ENCODE data around the gene SNX13. TPM values are rescaled to one million over a fixed set of nuclear protein-coding genes. Genes with fewer than 3 reads are reported as not detected.

Gene SNX13
- total and polyA plus RNA-seq, 9 of the 15 experiments (the other 6 are each of a cell fraction or from before 2014, with no cell fraction given) = 5.6 to 33.2 (median 25.4) TPM

GRCh38 chr7:17939606-17940301 is 540 bp downstream of the SNX13 start (continued):
- TF ChIP-seq ZFP36 (IDR thresholded peaks at IDR 0.05; ENCODE audit: low read depth, low read length, partially characterized antibody) = no peak
- no peak for TF ChIP-seq HNRNPLL (IDR thresholded peaks at IDR 0.05; ENCODE audit: low read depth, low read length, poor library complexity, severe bottlenecking)
- no peak for TF ChIP-seq FOXP1 (CRISPR knock-in tag; IDR thresholded peaks at IDR 0.05)
- TF ChIP-seq RBM25 (IDR thresholded peaks at IDR 0.05; ENCODE audit: low read depth, low read length, severe bottlenecking) = no peak
- no peak for TF ChIP-seq TCF7L2 (IDR thresholded peaks at IDR 0.05; ENCODE audit: low read depth, low read length)
- TF ChIP-seq E2F8 (IDR thresholded peaks at IDR 0.05; ENCODE audit: low read depth, partially characterized antibody) = no peak
- 0 out of 2 replicates have a peak, but pooled peaks have one; percentile 42 for TF ChIP-seq ZNF76 (CRISPR knock-in tag; IDR thresholded peaks at IDR 0.05; ENCODE audit: borderline replicate concordance)
- no peak for TF ChIP-seq NELFE (IDR thresholded peaks at IDR 0.05; ENCODE audit: insufficient read depth, insufficient read length)
- no peak for TF ChIP-seq TSC22D4 (tag; IDR thresholded peaks at IDR 0.05)
- TF ChIP-seq E4F1 (CRISPR knock-in tag; IDR thresholded peaks at IDR 0.05; ENCODE audit: borderline replicate concordance) = no peak
- no peak for TF ChIP-seq CBX8 (IDR thresholded peaks at IDR 0.05; ENCODE audit: borderline replicate concordance, extremely low read depth, low read depth, low read length, poor library complexity, severe bottlenecking)
- TF ChIP-seq KLF16 (IDR thresholded peaks at IDR 0.05) = no peak
- peak; percentile 35 to 39; a peak in 2 of 4 replicates for TF ChIP-seq MNT (conservative IDR thresholded peaks at IDR 0.05)
- no peak for TF ChIP-seq PRDM10 (IDR thresholded peaks at IDR 0.05; ENCODE audit: partially characterized antibody)

All from K562 (cell line).